Body of pancreas (tissue), 4 donors: ENCODE data around the gene CADPS. TPM values are rescaled to one million over a fixed set of nuclear protein-coding genes. Genes with fewer than 3 reads are reported as not detected.

ENCODE experiments used
- ATAC-seq: fragments of 150-250 bp; one replicate; pipeline ENCODE4 v1.9.1; 2016
- DNase-seq, 4 donors: peaks; one replicate each; pipeline ENCODE4 v3.0.0-alpha.2; 2019
- H3K27ac ChIP-seq, 4 donors: fragments of 200-600 bp; sonication (generic); 1 replicate in 3 of 4; 2 replicates in 1 of 4; pipeline versions ENCODE4 v1.5.1 to v1.6.1; 2016 to 2019; ENCODE audit warnings: mild to moderate bottlenecking in 1 of 4, mixed read lengths in 1 of 4, moderate library complexity in 1 of 4
- H3K27me3 ChIP-seq, 2 donors: fragments of 200-600 bp; sonication (generic); one replicate each; pipeline ENCODE4 v1.6.0; 2016; ENCODE audit warnings: mild to moderate bottlenecking in 1 of 2
- H3K36me3 ChIP-seq, 2 donors: fragments of 200-600 bp; sonication (generic); replicated peaks in 1 of 2; 2 replicates each; pipeline ENCODE4 v1.5.1; 2016; ENCODE audit warnings: low read depth in 2 of 2; ENCODE audit not compliant: insufficient read depth in 1 of 2
- H3K4me1 ChIP-seq: fragments of 200-600 bp; sonication (generic); one replicate; pipeline ENCODE4 v1.6.0; 2016
- H3K4me3 ChIP-seq, 2 donors: fragments of 200-600 bp; sonication (generic); 1 replicate in 1 of 2; 2 replicates in 1 of 2; pipeline ENCODE4 v1.5.1; 2016 to 2019
- H3K9me3 ChIP-seq, 3 donors: fragments of 200-600 bp; sonication (generic); 1 replicate in 2 of 3; 2 replicates in 1 of 3; pipeline ENCODE4 v1.5.1; 2016
- POLR2A ChIP-seq, 3 donors: fragments of 450-650 bp; IDR thresholded peaks; one replicate each; pipeline ENCODE4 v1.6.1; 2016; ENCODE audit warnings: antibody characterized with exemption in 3 of 3, mild to moderate bottlenecking in 2 of 3
- WGBS, 2 donors: methylation state at CpG; one replicate each; pipeline ENCODE4 v1.1.5; 2017; 5-methylcytosine and 5-hydroxymethylcytosine counted together
- intact Hi-C: fragments of 100-400 bp; cut with DNase I; formaldehyde crosslinking; loops from one replicate; pipeline ENCODE4 v1.15.1; 2023
- total RNA-seq, 2 donors: library from RNA; depleted of rRNA; stranded (reverse); fragments of >200 nt; gene quantifications; one replicate each; pipeline ENCODE4 v1.1.0, GENCODE V29; 2016
- TF ChIP-seq, protein P1 (sequence below), 7 experiments: fragments of 450-650 bp in 4 of 7; fragments of 200-600 bp in 3 of 7; sonication (generic) in 3 of 7; IDR thresholded peaks; one replicate each; pipeline ENCODE4 v1.5.1; 2016 to 2019; ENCODE audit warnings: antibody characterized with exemption in 7 of 7

Gene CADPS
- total RNA-seq, 2 donors from 2014 or later, result 22.1 to 67.6 TPM

DNA sequence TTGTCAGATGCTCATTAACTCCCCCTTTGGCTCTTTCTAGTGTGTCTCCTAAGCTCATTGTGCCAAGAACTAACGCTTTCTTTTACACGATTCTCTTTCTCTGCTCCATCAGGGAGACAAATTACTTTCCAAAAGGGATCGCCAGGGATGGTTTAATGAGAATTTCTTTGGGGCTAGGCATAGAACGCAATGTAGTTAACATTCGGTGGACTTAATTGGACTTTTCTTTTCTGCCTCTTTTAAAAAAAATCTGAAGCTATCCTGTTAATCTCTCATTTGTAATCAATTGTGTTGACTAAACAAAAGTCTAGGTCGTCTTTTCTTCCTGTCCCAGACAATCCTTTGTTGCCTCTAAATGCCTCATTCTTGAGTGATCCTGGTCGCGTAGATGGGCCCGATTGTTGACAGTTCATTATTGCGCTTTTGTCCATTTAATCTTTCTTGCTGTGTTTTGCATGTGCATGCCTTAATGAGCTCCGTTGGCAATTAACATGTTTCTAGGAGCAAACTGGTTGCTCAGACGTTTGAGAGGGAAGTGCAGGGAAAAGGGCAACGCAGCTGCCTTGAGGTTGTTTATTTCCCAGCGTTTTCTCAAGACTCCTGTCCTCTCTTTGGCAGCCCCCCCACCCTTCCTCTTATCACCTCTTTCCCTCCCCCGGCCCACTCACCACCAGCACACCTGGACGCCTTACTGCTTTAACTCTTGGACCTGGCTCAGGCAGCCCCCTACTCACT lies 509.7 kb downstream of the CADPS start:
- H3K36me3 ChIP-seq, result no peaks in the 10 kb centered on the region
- intact Hi-C loops, result no loop called here

GRCh38 chr3:62364191-62364590 lies 511.0 kb downstream of the CADPS start:
- intact Hi-C loops, result no loop called here
- Histone ChIP-seq H3K36me3 (no peaks in the 10 kb centered on the region), H3K27me3 (peaks cover 0 to 17% of the 10 kb centered on the region in 2 donors), H3K9me3 (no peaks in the 10 kb centered on the region), H3K4me3 (no peak overlapping the region), H3K27ac (no peak overlapping the region), H3K4me1 (peaks cover 11% of the 10 kb centered on the region)
- DNase-seq (no peak), ATAC-seq (no peak)
- TF ChIP-seq, protein P1, sequence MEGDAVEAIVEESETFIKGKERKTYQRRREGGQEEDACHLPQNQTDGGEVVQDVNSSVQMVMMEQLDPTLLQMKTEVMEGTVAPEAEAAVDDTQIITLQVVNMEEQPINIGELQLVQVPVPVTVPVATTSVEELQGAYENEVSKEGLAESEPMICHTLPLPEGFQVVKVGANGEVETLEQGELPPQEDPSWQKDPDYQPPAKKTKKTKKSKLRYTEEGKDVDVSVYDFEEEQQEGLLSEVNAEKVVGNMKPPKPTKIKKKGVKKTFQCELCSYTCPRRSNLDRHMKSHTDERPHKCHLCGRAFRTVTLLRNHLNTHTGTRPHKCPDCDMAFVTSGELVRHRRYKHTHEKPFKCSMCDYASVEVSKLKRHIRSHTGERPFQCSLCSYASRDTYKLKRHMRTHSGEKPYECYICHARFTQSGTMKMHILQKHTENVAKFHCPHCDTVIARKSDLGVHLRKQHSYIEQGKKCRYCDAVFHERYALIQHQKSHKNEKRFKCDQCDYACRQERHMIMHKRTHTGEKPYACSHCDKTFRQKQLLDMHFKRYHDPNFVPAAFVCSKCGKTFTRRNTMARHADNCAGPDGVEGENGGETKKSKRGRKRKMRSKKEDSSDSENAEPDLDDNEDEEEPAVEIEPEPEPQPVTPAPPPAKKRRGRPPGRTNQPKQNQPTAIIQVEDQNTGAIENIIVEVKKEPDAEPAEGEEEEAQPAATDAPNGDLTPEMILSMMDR (IDR thresholded peaks at IDR 0.05), result no peak
- TF ChIP-seq POLR2A (IDR thresholded peaks at IDR 0.05), result no peak

More for the DNA sequence above, 509.7 kb downstream of the CADPS start:
- Histone ChIP-seq H3K27me3 (peaks cover 0 to 31% of the 10 kb centered on the region in 2 donors), H3K9me3 (no peaks in the 10 kb centered on the region), H3K4me1 (peaks cover 16% of the 10 kb centered on the region), H3K27ac (no peak overlapping the region), H3K4me3 (no peak overlapping the region)
- DNase-seq (no peak), ATAC-seq (no peak)
- WGBS, 2 donors, result 40 to 52% methylated on average over 16 of the region's 16 CpGs
- TF ChIP-seq, protein P1 (IDR thresholded peaks at IDR 0.05), result no peak
- TF ChIP-seq POLR2A (IDR thresholded peaks at IDR 0.05), result no peak

DNA sequence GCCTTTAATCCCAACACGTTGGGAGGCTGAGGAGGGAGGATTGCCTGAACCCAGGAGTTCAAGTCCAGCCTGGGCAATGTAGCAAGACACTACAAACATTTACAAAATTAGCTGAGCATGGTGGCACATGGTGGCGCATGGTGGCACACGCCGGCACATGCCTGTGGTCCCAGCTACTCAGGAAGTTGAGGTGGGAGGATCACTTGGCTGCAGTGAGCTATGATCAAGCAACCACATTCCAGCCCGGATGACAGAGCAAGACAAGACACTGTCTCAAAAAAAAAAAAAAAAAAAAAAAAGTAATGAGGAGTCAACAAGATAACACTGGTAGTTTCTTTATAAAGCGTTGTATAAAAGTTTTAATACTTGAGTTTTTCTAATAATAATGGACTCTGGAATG lies 511.9 kb downstream of the CADPS start:
- H3K27me3 ChIP-seq, result peaks cover 0 to 8% of the 10 kb centered on the region in 2 donors
- intact Hi-C loops, result no loop called here
- TF ChIP-seq POLR2A (IDR thresholded peaks at IDR 0.05), result no peak
- TF ChIP-seq, protein P1 (IDR thresholded peaks at IDR 0.05), result no peak
- peaks cover 2% of the 10 kb centered on the region for H3K4me1 ChIP-seq
- WGBS, 2 donors, result 72 to 77% methylated on average over 6 of the region's 6 CpGs
- H3K27ac ChIP-seq, result no peak overlapping the region
- no peak for ATAC-seq
- no peaks in the 10 kb centered on the region for H3K36me3 ChIP-seq
- H3K4me3 ChIP-seq, result no peak overlapping the region
- DNase-seq, result no peak
- no peaks in the 10 kb centered on the region for H3K9me3 ChIP-seq

- intact Hi-C loops, result no loop called here
- Histone ChIP-seq H3K4me1 (no peaks in the 10 kb centered on the region), H3K4me3 (no peak overlapping the region), H3K36me3 (no peaks in the 10 kb centered on the region), H3K27ac (no peak overlapping the region), H3K9me3 (no peaks in the 10 kb centered on the region), H3K27me3 (no peaks in the 10 kb centered on the region)
- ATAC-seq (no peak), DNase-seq (no peak)
- TF ChIP-seq, protein P1 (IDR thresholded peaks at IDR 0.05), result no peak
- TF ChIP-seq POLR2A (IDR thresholded peaks at IDR 0.05), result no peak
- 46 to 57% methylated on average over 3 of the region's 3 CpGs for WGBS, 2 donors
These were observed 513.4 kb downstream of the CADPS start for GRCh38 chr3:62361824-62362223.

GRCh38 chr3:62361261-62361660 lies 514.0 kb downstream of the CADPS start:
- ATAC-seq (no peak), DNase-seq (no peak)
- no peaks in the 10 kb centered on the region for H3K9me3 ChIP-seq
- intact Hi-C loops, result no loop called here
- TF ChIP-seq POLR2A (IDR thresholded peaks at IDR 0.05), result no peak
- TF ChIP-seq, protein P1 (IDR thresholded peaks at IDR 0.05), result no peak
- H3K4me3 ChIP-seq, result no peak overlapping the region
- H3K36me3 ChIP-seq, result no peaks in the 10 kb centered on the region
- H3K4me1 ChIP-seq, result no peaks in the 10 kb centered on the region
- H3K27ac ChIP-seq, result no peak overlapping the region
- WGBS, 2 donors, result 68 to 92% methylated on average over 3 of the region's 3 CpGs
- H3K27me3 ChIP-seq, result no peaks in the 10 kb centered on the region
